ENCODE results near the gene PDCD6IP. TPM values are rescaled to one million over a fixed set of nuclear protein-coding genes. Genes with fewer than 3 reads are reported as not detected.

Gene PDCD6IP
- total and polyA plus RNA-seq, 2 of the 13 experiments (the other 11 are each of a cell fraction or from before 2014, with no cell fraction given): 62.5 to 85.6 TPM

GRCh38 chr3:33810545-33810944 is 12.1 kb downstream of the PDCD6IP start (continued):
- TF ChIP-seq, protein P1, sequence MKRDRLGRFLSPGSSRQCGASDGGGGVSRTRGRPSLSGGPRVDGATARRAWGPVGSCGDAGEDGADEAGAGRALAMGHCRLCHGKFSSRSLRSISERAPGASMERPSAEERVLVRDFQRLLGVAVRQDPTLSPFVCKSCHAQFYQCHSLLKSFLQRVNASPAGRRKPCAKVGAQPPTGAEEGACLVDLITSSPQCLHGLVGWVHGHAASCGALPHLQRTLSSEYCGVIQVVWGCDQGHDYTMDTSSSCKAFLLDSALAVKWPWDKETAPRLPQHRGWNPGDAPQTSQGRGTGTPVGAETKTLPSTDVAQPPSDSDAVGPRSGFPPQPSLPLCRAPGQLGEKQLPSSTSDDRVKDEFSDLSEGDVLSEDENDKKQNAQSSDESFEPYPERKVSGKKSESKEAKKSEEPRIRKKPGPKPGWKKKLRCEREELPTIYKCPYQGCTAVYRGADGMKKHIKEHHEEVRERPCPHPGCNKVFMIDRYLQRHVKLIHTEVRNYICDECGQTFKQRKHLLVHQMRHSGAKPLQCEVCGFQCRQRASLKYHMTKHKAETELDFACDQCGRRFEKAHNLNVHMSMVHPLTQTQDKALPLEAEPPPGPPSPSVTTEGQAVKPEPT (CRISPR knock-in tag; IDR thresholded peaks at IDR 0.05; ENCODE audit: low read depth): no peak
- TF ChIP-seq MEF2D (CRISPR knock-in tag; IDR thresholded peaks at IDR 0.05): no peak
- TF ChIP-seq, protein P2, sequence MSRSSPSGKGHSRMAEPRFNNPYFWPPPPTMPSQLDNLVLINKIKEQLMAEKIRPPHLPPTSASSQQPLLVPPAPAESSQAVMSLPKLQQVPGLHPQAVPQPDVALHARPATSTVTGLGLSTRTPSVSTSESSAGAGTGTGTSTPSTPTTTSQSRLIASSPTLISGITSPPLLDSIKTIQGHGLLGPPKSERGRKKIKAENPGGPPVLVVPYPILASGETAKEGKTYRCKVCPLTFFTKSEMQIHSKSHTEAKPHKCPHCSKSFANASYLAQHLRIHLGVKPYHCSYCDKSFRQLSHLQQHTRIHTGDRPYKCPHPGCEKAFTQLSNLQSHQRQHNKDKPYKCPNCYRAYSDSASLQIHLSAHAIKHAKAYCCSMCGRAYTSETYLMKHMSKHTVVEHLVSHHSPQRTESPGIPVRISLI (CRISPR knock-in tag; IDR thresholded peaks at IDR 0.05; ENCODE audit: borderline replicate concordance): peak; percentile 42; the same call in 1 of the 2 replicates
- TF ChIP-seq, protein P3, sequence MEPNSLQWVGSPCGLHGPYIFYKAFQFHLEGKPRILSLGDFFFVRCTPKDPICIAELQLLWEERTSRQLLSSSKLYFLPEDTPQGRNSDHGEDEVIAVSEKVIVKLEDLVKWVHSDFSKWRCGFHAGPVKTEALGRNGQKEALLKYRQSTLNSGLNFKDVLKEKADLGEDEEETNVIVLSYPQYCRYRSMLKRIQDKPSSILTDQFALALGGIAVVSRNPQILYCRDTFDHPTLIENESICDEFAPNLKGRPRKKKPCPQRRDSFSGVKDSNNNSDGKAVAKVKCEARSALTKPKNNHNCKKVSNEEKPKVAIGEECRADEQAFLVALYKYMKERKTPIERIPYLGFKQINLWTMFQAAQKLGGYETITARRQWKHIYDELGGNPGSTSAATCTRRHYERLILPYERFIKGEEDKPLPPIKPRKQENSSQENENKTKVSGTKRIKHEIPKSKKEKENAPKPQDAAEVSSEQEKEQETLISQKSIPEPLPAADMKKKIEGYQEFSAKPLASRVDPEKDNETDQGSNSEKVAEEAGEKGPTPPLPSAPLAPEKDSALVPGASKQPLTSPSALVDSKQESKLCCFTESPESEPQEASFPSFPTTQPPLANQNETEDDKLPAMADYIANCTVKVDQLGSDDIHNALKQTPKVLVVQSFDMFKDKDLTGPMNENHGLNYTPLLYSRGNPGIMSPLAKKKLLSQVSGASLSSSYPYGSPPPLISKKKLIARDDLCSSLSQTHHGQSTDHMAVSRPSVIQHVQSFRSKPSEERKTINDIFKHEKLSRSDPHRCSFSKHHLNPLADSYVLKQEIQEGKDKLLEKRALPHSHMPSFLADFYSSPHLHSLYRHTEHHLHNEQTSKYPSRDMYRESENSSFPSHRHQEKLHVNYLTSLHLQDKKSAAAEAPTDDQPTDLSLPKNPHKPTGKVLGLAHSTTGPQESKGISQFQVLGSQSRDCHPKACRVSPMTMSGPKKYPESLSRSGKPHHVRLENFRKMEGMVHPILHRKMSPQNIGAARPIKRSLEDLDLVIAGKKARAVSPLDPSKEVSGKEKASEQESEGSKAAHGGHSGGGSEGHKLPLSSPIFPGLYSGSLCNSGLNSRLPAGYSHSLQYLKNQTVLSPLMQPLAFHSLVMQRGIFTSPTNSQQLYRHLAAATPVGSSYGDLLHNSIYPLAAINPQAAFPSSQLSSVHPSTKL (CRISPR knock-in tag; IDR thresholded peaks at IDR 0.05): peak; percentile 32; the same call in 1 of the 2 replicates
- no peak for TF ChIP-seq KDM5B (CRISPR knock-in tag; IDR thresholded peaks at IDR 0.05; ENCODE audit: borderline replicate concordance)
- 0 out of 2 replicates have a peak, but pooled peaks have one; percentile 18 for TF ChIP-seq SAP130 (CRISPR knock-in tag; IDR thresholded peaks at IDR 0.05; ENCODE audit: low read depth)
- peak; percentile 20; the same call in 1 of the 2 replicates for TF ChIP-seq ZNF460 (CRISPR knock-in tag; IDR thresholded peaks at IDR 0.05; ENCODE audit: borderline replicate concordance)
- peak; percentile 41 for TF ChIP-seq RFX1 (IDR thresholded peaks at IDR 0.05)
- TF ChIP-seq ZBTB7B (CRISPR knock-in tag; IDR thresholded peaks at IDR 0.05): no peak
- peak; percentile 39; the same call in 1 of the 2 replicates for TF ChIP-seq GATAD2A (CRISPR knock-in tag; IDR thresholded peaks at IDR 0.05)
- TF ChIP-seq RARA (CRISPR knock-in tag; IDR thresholded peaks at IDR 0.05): 0 out of 2 replicates have a peak, but pooled peaks have one; percentile 29
- TF ChIP-seq ZKSCAN1 (IDR thresholded peaks at IDR 0.05; ENCODE audit: low read length): no peak
- no peak for TF ChIP-seq ZNF280D (CRISPR knock-in tag; IDR thresholded peaks at IDR 0.05)
- TF ChIP-seq SOX6 (IDR thresholded peaks at IDR 0.05): no peak
- TF ChIP-seq SOX6 (CRISPR knock-in tag; IDR thresholded peaks at IDR 0.05): peak; percentile 33
- TF ChIP-seq SALL1 (CRISPR knock-in tag; IDR thresholded peaks at IDR 0.05): peak; percentile 28; the same call in 1 of the 2 replicates
- no peak for TF ChIP-seq ARHGAP35 (CRISPR knock-in tag; IDR thresholded peaks at IDR 0.05; ENCODE audit: borderline replicate concordance)
- TF ChIP-seq SP140L (CRISPR knock-in tag; IDR thresholded peaks at IDR 0.05; ENCODE audit: borderline replicate concordance): no peak
- TF ChIP-seq ZNF780A (CRISPR knock-in tag; IDR thresholded peaks at IDR 0.05): no peak
